Endothelial cell of umbilical vein (primary cell): ENCODE measurements around the gene DISP2. TPM values are rescaled to one million over a fixed set of nuclear protein-coding genes. Genes with fewer than 3 reads are reported as not detected.

ENCODE experiments used
- BruUV-seq: library from RNA; stranded (reverse); fragments of 400-500 nt; replicated peaks from 2 replicates; lab custom pipeline; 2021; lab: Mats Ljungman, UMichigan
- CTCF ChIA-PET: fragments of 300-600, 350-600 bp; sonication (Branson Sonifier 250); formaldehyde crosslinking; loops from one replicate; lab custom pipeline; 2021; ENCODE audit warnings: antibody characterized with exemption, inconsistent platforms; lab: Charles Lee
- POLR2A ChIA-PET: fragments of 300-600, 350-600 bp; sonication (Branson Sonifier 250); formaldehyde crosslinking; loops from one replicate; lab custom pipeline; 2021; ENCODE audit warnings: antibody characterized with exemption, inconsistent platforms; lab: Charles Lee
- DNase-seq: peaks from one replicate; pipeline ENCODE4 v3.0.0-alpha.2; 2011; ENCODE audit warnings: low read depth, low spot score
- FAIRE-seq: peaks from 2 replicates; lab custom pipeline; 2011; peaks lifted over from hg19 to GRCh38; lab: Jason Lieb, UNC
- H2AFZ ChIP-seq: 2 replicates; pipeline ENCODE4 v1.6.0; 2012; ENCODE audit warnings: low read depth, low read length, control low read depth, inconsistent platforms
- H3K27ac ChIP-seq: 2 replicates; pipeline ENCODE4 v1.5.1; 2011; ENCODE audit warnings: low read depth, mild to moderate bottlenecking, control low read depth, low read length, moderate library complexity; ENCODE audit not compliant: insufficient read depth
- H3K27me3 ChIP-seq, 2 experiments: 2 replicates each; pipeline versions ENCODE4 v1.6.0 to v1.6.1; 2011; ENCODE audit warnings: low read length in 2 of 2, mixed read lengths in 1 of 2; ENCODE audit not compliant: control insufficient read depth in 2 of 2, insufficient read depth in 2 of 2
- H3K36me3 ChIP-seq, 2 experiments: 2 replicates in 1 of 2; 3 replicates in 1 of 2; pipeline ENCODE4 v1.5.1; 2011; ENCODE audit warnings: low read length in 2 of 2, mild to moderate bottlenecking in 1 of 2, moderate library complexity in 1 of 2; ENCODE audit not compliant: control insufficient read depth in 2 of 2, insufficient read depth in 2 of 2; ENCODE audit errors: extremely low read depth in 1 of 2
- H3K4me1 ChIP-seq: 3 replicates; pipeline ENCODE4 v1.5.1; 2011; ENCODE audit warnings: mild to moderate bottlenecking, low read length; ENCODE audit not compliant: control insufficient read depth, insufficient read depth; ENCODE audit errors: extremely low read depth
- H3K4me2 ChIP-seq: 2 replicates; pipeline ENCODE4 v1.6.1; 2011; ENCODE audit warnings: low read length, control low read depth, mixed read lengths; ENCODE audit not compliant: insufficient read depth
- H3K4me3 ChIP-seq, 3 experiments: fragments of 200-600 bp in 1 of 3; sonication (generic), shearing (Covaris generic) in 1 of 3; replicated peaks in 1 of 3; 2 replicates each; pipeline ENCODE4 v1.5.1; 2011 to 2016; ENCODE audit warnings: control low read depth in 3 of 3, low read length in 3 of 3, mild to moderate bottlenecking in 2 of 3, inconsistent platforms in 1 of 3, low read depth in 1 of 3, moderate library complexity in 1 of 3; ENCODE audit not compliant: insufficient read depth in 1 of 3
- H3K79me2 ChIP-seq: 2 replicates; pipeline ENCODE4 v1.6.0; 2012; ENCODE audit warnings: low read length, inconsistent platforms; ENCODE audit not compliant: control insufficient read depth, insufficient read depth
- H3K9ac ChIP-seq: replicated peaks from 2 replicates; pipeline ENCODE3; 2011; ENCODE audit warnings: low read length, control low read depth; ENCODE audit not compliant: insufficient read depth; ENCODE audit errors: extremely low read depth
- H3K9me1 ChIP-seq: replicated peaks from 3 replicates; pipeline ENCODE4 v1.6.0; 2011; ENCODE audit warnings: mild to moderate bottlenecking, low read length; ENCODE audit not compliant: control insufficient read depth, insufficient read depth; ENCODE audit errors: extremely low read depth
- H3K9me3 ChIP-seq: replicated peaks from 2 replicates; pipeline ENCODE4 v1.5.1; 2012; ENCODE audit warnings: low read length, inconsistent platforms; ENCODE audit not compliant: control insufficient read depth, insufficient read depth
- H4K20me1 ChIP-seq: replicated peaks from 2 replicates; pipeline ENCODE3; 2011; ENCODE audit warnings: mild to moderate bottlenecking, low read length; ENCODE audit not compliant: control insufficient read depth, insufficient read depth; ENCODE audit errors: extremely low read depth
- EZH2 ChIP-seq: IDR thresholded peaks from 2 replicates; pipeline ENCODE4 v1.6.1; 2012; ENCODE audit warnings: borderline replicate concordance, low read depth, mild to moderate bottlenecking, moderate library complexity, low read length, inconsistent platforms; ENCODE audit not compliant: severe bottlenecking
- FOS ChIP-seq: IDR thresholded peaks from 2 replicates; pipeline ENCODE4 v1.6.1; 2011; ENCODE audit warnings: mild to moderate bottlenecking, low read length, moderate library complexity, borderline replicate concordance; ENCODE audit not compliant: insufficient read depth
- GATA2 ChIP-seq: IDR thresholded peaks from 2 replicates; pipeline ENCODE4 v1.7.0; 2011; ENCODE audit warnings: low read depth, mild to moderate bottlenecking, moderate library complexity, mixed read lengths, low read length; ENCODE audit not compliant: insufficient read length, insufficient read depth
- JUN ChIP-seq: IDR thresholded peaks from 2 replicates; pipeline ENCODE4 v1.6.1; 2011; ENCODE audit warnings: borderline replicate concordance, low read depth; ENCODE audit not compliant: insufficient read length, insufficient read depth
- MYC ChIP-seq: IDR thresholded peaks from one replicate; pipeline ENCODE4 v1.6.1; 2011; ENCODE audit warnings: mild to moderate bottlenecking, low read depth, low read length
- POLR2A ChIP-seq: IDR thresholded peaks from 2 replicates; pipeline ENCODE4 v1.6.1; 2012; ENCODE audit warnings: low read depth, mild to moderate bottlenecking, control low read depth, low read length
- POLR2AphosphoS5 ChIP-seq: IDR thresholded peaks from 2 replicates; pipeline ENCODE4 v1.6.1; 2012; ENCODE audit warnings: low read depth, mild to moderate bottlenecking, control low read depth, low read length, moderate library complexity; ENCODE audit not compliant: insufficient read depth
- dilution Hi-C: fragments of 300-500 bp; cut with MboI; formaldehyde crosslinking; loops from one replicate; pipeline ENCODE4 v1.15.0; 2019; ENCODE audit warnings: low sequenced_read_pairs; ENCODE audit not compliant: extremely low pct_ligation_motif_present
- intact Hi-C: fragments of 100-400 bp; cut with micrococcal nuclease; formaldehyde crosslinking; loops from one replicate; pipeline ENCODE4 v1.10.0; 2022
- polyA plus RNA-seq, 4 experiments: library from polyadenylated mRNA; depleted of rRNA in 3 of 4; stranded (reverse) in 3 of 4; unstranded in 1 of 4; fragments of >200 nt; gene quantifications; 2 replicates each; pipeline versions ENCODE4 v1.2.1 to v1.2.3, GENCODE V29; 2011 to 2012; ENCODE audit warnings: missing spikeins in 1 of 4
- total RNA-seq: library from RNA; stranded (reverse); gene quantifications from 2 replicates; pipeline ENCODE4 v1.2.3, GENCODE V29; 2021
- TF ChIP-seq, protein P1 (sequence below): IDR thresholded peaks from 2 replicates; pipeline ENCODE4 v1.6.1; 2011; ENCODE audit not compliant: insufficient read depth, insufficient read length
- TF ChIP-seq, protein P2 (sequence below), 2 donors: IDR thresholded peaks; 1 replicate in 1 of 2; 2 replicates in 1 of 2; pipeline ENCODE4 v1.5.1; 2011; ENCODE audit warnings: low read length in 2 of 2, mild to moderate bottlenecking in 2 of 2, moderate library complexity in 2 of 2, control low read depth in 1 of 2, inconsistent platforms in 1 of 2, low read depth in 1 of 2; ENCODE audit not compliant: insufficient read depth in 1 of 2; ENCODE audit errors: extremely low read depth in 1 of 2

Gene DISP2
- total and polyA plus RNA-seq, 2 donors (not counting 3 experiments of a cell fraction or from before 2014, with no cell fraction given), result 0.10 to 1.2 TPM

DNA sequence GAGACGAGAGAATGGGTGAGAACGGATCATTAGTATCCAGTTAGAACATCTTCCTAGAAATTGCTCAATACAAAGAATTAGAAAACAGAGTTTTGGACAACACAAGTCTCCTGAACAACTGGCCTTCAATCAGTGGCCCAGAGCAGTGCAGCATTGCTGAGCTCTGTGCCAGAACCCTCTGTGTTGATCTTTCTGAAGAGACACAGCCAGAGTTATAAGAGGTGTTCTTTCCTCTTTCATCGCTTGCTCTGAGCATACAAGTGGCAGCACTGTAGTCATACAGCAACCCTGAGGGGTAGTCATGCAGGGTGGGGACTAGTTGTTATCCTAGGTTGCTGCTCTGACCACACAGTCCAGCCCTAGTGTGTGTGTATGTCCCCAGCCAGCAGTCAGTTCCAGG lies 28.5 kb downstream of the DISP2 start:
- CTCF ChIA-PET, result interaction anchor here (1.6 kb wide), 1 partner anchor 11 kb away, joined by 4 read pairs; no protein-coding TSS in a partner anchor
- no peak overlapping the region for H3K4me3 ChIP-seq
- TF ChIP-seq, protein P1, sequence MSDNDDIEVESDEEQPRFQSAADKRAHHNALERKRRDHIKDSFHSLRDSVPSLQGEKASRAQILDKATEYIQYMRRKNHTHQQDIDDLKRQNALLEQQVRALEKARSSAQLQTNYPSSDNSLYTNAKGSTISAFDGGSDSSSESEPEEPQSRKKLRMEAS, result no peak
- TF ChIP-seq GATA2 (no peak), POLR2A (no peak)
- peaks cover 14% of the 10 kb centered on the region for H3K4me1 ChIP-seq
- FAIRE-seq, result no peak
- POLR2A ChIA-PET, result no interaction called here
- H3K9me3 ChIP-seq, result no peaks in the 10 kb centered on the region
- no peak overlapping the region for H3K27ac ChIP-seq
- H3K36me3 ChIP-seq, result peaks cover 15 to 21% of the 10 kb centered on the region in 2 experiments
- peaks cover 29% of the 10 kb centered on the region for H3K79me2 ChIP-seq
- no peak for DNase-seq
- H3K9ac ChIP-seq, result no peak overlapping the region
- no peaks in the 10 kb centered on the region for H3K9me1 ChIP-seq
- H2AFZ ChIP-seq, result no peak overlapping the region
- BruUV-seq, result no TSS peak
- dilution Hi-C loops, result no loop called here
- no peaks in the 10 kb centered on the region for H3K27me3 ChIP-seq
- H3K4me2 ChIP-seq, result no peak overlapping the region
- no peaks in the 10 kb centered on the region for H4K20me1 ChIP-seq
- intact Hi-C loops, result no loop called here

DNA sequence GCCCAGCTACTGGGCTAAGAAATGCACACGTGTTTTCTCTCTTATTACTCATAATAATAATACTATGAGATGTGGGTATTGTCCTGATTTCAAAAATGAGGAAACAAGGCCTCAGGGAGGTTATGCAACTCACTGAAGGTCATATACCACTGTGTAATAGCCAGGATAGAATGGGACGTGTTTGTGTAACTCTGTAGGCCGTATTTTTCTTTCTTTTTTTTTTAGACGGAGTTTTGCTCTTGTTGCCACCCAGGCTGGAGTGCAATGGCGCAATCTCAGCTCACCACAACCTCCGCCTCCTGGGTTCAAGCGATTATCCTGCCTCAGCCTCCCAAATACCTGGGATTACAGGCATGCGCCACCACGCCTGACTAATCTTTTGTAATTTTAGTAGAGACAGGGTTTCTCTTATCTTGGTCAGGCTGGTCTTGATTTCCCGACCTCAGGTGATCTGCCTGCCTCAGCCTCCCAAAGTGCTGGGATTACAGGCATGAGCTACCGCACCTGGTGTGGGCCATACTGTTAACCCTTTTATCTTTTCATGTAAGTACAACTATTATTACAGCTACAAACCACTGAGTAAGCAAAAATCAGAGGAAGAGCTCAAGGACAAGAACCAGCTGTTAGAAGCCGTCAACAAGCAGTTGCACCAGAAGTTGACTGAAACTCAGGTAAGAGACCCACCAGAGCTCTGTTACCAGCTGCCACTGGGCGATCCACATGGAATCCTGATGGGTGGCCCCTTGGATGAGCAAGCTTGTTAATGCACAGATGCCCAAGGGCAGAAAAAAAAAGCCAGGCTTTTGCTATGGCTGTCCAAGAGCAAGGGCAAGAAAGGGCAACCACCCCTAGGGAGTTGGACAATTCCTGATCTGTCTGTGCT lies 31.2 kb downstream of the DISP2 start:
- no TSS peak for BruUV-seq
- intact Hi-C loops, result no loop called here
- peaks cover 21 to 33% of the 10 kb centered on the region in 2 experiments for H3K36me3 ChIP-seq
- no peaks in the 10 kb centered on the region for H3K27me3 ChIP-seq
- H3K4me1 ChIP-seq, result peaks cover 6% of the 10 kb centered on the region
- peaks cover 15% of the 10 kb centered on the region for H3K79me2 ChIP-seq
- TF ChIP-seq POLR2AphosphoS5 (no peak), EZH2 (no peak), POLR2A (no peak), GATA2 (no peak), MYC (no peak), JUN (no peak), FOS (no peak)
- TF ChIP-seq, protein P2, sequence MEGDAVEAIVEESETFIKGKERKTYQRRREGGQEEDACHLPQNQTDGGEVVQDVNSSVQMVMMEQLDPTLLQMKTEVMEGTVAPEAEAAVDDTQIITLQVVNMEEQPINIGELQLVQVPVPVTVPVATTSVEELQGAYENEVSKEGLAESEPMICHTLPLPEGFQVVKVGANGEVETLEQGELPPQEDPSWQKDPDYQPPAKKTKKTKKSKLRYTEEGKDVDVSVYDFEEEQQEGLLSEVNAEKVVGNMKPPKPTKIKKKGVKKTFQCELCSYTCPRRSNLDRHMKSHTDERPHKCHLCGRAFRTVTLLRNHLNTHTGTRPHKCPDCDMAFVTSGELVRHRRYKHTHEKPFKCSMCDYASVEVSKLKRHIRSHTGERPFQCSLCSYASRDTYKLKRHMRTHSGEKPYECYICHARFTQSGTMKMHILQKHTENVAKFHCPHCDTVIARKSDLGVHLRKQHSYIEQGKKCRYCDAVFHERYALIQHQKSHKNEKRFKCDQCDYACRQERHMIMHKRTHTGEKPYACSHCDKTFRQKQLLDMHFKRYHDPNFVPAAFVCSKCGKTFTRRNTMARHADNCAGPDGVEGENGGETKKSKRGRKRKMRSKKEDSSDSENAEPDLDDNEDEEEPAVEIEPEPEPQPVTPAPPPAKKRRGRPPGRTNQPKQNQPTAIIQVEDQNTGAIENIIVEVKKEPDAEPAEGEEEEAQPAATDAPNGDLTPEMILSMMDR (IDR thresholded peaks at IDR 0.05; ENCODE audit: extremely low read depth in 1 of 2, insufficient read depth in 1 of 2, low read depth in 1 of 2, low read length in 2 of 2), result no peak
- TF ChIP-seq, protein P1, result no peak
- H2AFZ ChIP-seq, result no peak overlapping the region
- CTCF ChIA-PET, result interaction anchor here (0.7 to 1.0 kb wide), 3 partner anchors 21 to 110 kb away, joined by 3 to 4 read pairs (median 3); no protein-coding TSS in a partner anchor
- POLR2A ChIA-PET, result no interaction called here
- H3K4me2 ChIP-seq, result no peak overlapping the region
- H3K4me3 ChIP-seq, result no peak overlapping the region
- FAIRE-seq (no peak), DNase-seq (no peak)
- H3K27ac ChIP-seq, result no peak overlapping the region
- no peak overlapping the region for H3K9ac ChIP-seq
- H3K9me1 ChIP-seq, result no peaks in the 10 kb centered on the region
- no peaks in the 10 kb centered on the region for H4K20me1 ChIP-seq
- no peaks in the 10 kb centered on the region for H3K9me3 ChIP-seq
- dilution Hi-C loops, result no loop called here
